HEK293T (cell line): ENCODE measurements around the gene TCFL5.

Source experiments
- ARNT ChIP-seq: fragments of 450-650 bp; IDR thresholded peaks from 2 replicates; pipeline ENCODE4 v1.6.1; 2017; ENCODE audit warnings: mild to moderate bottlenecking
- BHLHE40 ChIP-seq: fragments of 450-650 bp; IDR thresholded peaks from 2 replicates; pipeline ENCODE4 v1.6.1; 2016; ENCODE audit warnings: mild to moderate bottlenecking, moderate library complexity, borderline replicate concordance
- FOXA1 ChIP-seq: fragments of 450-650 bp; IDR thresholded peaks from 2 replicates; pipeline ENCODE4 v1.6.1; 2016; ENCODE audit warnings: mild to moderate bottlenecking
- FOXM1 ChIP-seq: fragments of 450-650 bp; IDR thresholded peaks from 2 replicates; pipeline ENCODE4 v1.6.1; 2017; ENCODE audit warnings: mild to moderate bottlenecking, borderline replicate concordance
- HDGF ChIP-seq: fragments of 450-650 bp; IDR thresholded peaks from 2 replicates; pipeline ENCODE4 v1.6.1; 2017; ENCODE audit warnings: antibody characterized with exemption, borderline replicate concordance
- L3MBTL2 ChIP-seq: fragments of 450-650 bp; conservative IDR thresholded peaks from 2 replicates; pipeline ENCODE4 v1.6.1; 2016; ENCODE audit warnings: mild to moderate bottlenecking
- NFRKB ChIP-seq: fragments of 450-650 bp; IDR thresholded peaks from 2 replicates; pipeline ENCODE4 v1.6.1; 2016; ENCODE audit warnings: mild to moderate bottlenecking, moderate library complexity
- PKNOX1 ChIP-seq: fragments of 450-650 bp; IDR thresholded peaks from 2 replicates; pipeline ENCODE4 v1.6.1; 2016
- SUZ12 ChIP-seq: fragments of 450-650 bp; IDR thresholded peaks from 2 replicates; pipeline ENCODE4 v1.6.1; 2016; ENCODE audit warnings: mild to moderate bottlenecking
- TARDBP ChIP-seq: fragments of 450-650 bp; IDR thresholded peaks from 2 replicates; pipeline ENCODE4 v1.6.1; 2016
- ZNF384 ChIP-seq: fragments of 450-650 bp; IDR thresholded peaks from 2 replicates; pipeline ENCODE4 v1.6.1; 2016

GRCh38 chr20:62902926-62903615, 41.4 kb upstream of the TCFL5 start:
- TF ChIP-seq HDGF: no peak
- TF ChIP-seq TARDBP: no peak
- TF ChIP-seq FOXA1: no peak
- TF ChIP-seq BHLHE40: no peak
- no peak for TF ChIP-seq FOXM1
- no peak for TF ChIP-seq NFRKB
- TF ChIP-seq SUZ12: no peak
- no peak for TF ChIP-seq PKNOX1
- no peak for TF ChIP-seq ZNF384
- TF ChIP-seq ARNT: no peak
- no peak for TF ChIP-seq L3MBTL2
